CD14-positive monocyte (primary cell): Measurements from ENCODE around the gene PLPP6. TPM values are rescaled to one million over a fixed set of nuclear protein-coding genes. Genes with fewer than 3 reads are reported as not detected.

Experiments used
- DNase-seq, 3 donors: peaks; one replicate each; pipeline ENCODE4 v3.0.0-alpha.2; 2011 to 2022
- H2AFZ ChIP-seq: 2 replicates; pipeline ENCODE4 v1.6.0; 2012; ENCODE audit warnings: mild to moderate bottlenecking, low read depth, low read length, inconsistent platforms; ENCODE audit not compliant: insufficient read depth, poor library complexity, severe bottlenecking
- H3K27ac ChIP-seq, 2 donors: 1 replicate in 1 of 2; 2 replicates in 1 of 2; pipeline ENCODE4 v1.5.1; 2012 to 2013; ENCODE audit warnings: low read length in 2 of 2, control low read depth in 1 of 2, inconsistent platforms in 1 of 2, low read depth in 1 of 2, mild to moderate bottlenecking in 1 of 2
- H3K27me3 ChIP-seq, 2 donors: one replicate each; pipeline versions ENCODE4 v1.6.0 to v1.6.1; 2011 to 2013; ENCODE audit warnings: low read length in 2 of 2; ENCODE audit not compliant: control insufficient read depth in 2 of 2, insufficient read depth in 2 of 2
- H3K36me3 ChIP-seq, 2 donors: replicated peaks in 1 of 2; 1 replicate in 1 of 2; 2 replicates in 1 of 2; pipeline versions ENCODE4 v1.5.1 to v1.6.1; 2012 to 2013; ENCODE audit warnings: low read length in 2 of 2, control low read depth in 1 of 2, inconsistent platforms in 1 of 2, mild to moderate bottlenecking in 1 of 2; ENCODE audit not compliant: insufficient read depth in 2 of 2, control insufficient read depth in 1 of 2
- H3K4me1 ChIP-seq, 2 donors: 1 replicate in 1 of 2; 2 replicates in 1 of 2; pipeline versions ENCODE4 v1.5.1 to v1.6.1; 2012 to 2013; ENCODE audit warnings: low read length in 2 of 2, control low read depth in 1 of 2, inconsistent platforms in 1 of 2, mild to moderate bottlenecking in 1 of 2, moderate library complexity in 1 of 2; ENCODE audit not compliant: insufficient read depth in 2 of 2, control insufficient read depth in 1 of 2
- H3K4me2 ChIP-seq: replicated peaks from 2 replicates; pipeline ENCODE3; 2012; ENCODE audit warnings: low read length, moderate library complexity, mild to moderate bottlenecking; ENCODE audit not compliant: poor library complexity, severe bottlenecking; ENCODE audit errors: extremely low read depth
- H3K4me3 ChIP-seq, 3 experiments: fragments of 200-600 bp in 1 of 3; sonication (generic) in 1 of 3; replicated peaks in 1 of 3; 1 replicate in 2 of 3; 2 replicates in 1 of 3; pipeline ENCODE4 v1.5.1; 2011 to 2013; ENCODE audit warnings: low read length in 3 of 3, mild to moderate bottlenecking in 3 of 3, control low read depth in 2 of 3, low read depth in 2 of 3, inconsistent platforms in 1 of 3, moderate library complexity in 1 of 3
- H3K79me2 ChIP-seq: 2 replicates; pipeline ENCODE4 v1.6.0; 2012; ENCODE audit warnings: mild to moderate bottlenecking, control low read depth, inconsistent platforms, low read length, moderate library complexity; ENCODE audit not compliant: insufficient read depth
- H3K9ac ChIP-seq: 2 replicates; pipeline ENCODE4 v1.6.0; 2017; ENCODE audit warnings: low read length, mild to moderate bottlenecking; ENCODE audit not compliant: insufficient read depth, poor library complexity, severe bottlenecking
- H3K9me3 ChIP-seq, 2 donors: replicated peaks in 1 of 2; 1 replicate in 1 of 2; 2 replicates in 1 of 2; pipeline versions ENCODE4 v1.5.1 to v1.6.1; 2012 to 2013; ENCODE audit warnings: low read length in 2 of 2, control low read depth in 1 of 2; ENCODE audit not compliant: control insufficient read depth in 1 of 2, insufficient read depth in 1 of 2
- H4K20me1 ChIP-seq: 2 replicates; pipeline ENCODE4 v1.6.0; 2012; ENCODE audit warnings: mild to moderate bottlenecking, low read length, control low read depth, moderate library complexity; ENCODE audit not compliant: insufficient read depth
- H3K27ac Mint-ChIP-seq, 7 donors: one replicate each; pipeline ENCODE4 v1.8.0; 2020; ENCODE audit warnings: mild to moderate bottlenecking in 7 of 7, mixed read lengths in 7 of 7, moderate library complexity in 6 of 7, inconsistent platforms in 2 of 7
- H3K27me3 Mint-ChIP-seq, 3 donors: one replicate each; pipeline ENCODE4 v1.8.0; 2021 to 2022; ENCODE audit warnings: low read depth in 3 of 3, mild to moderate bottlenecking in 3 of 3, mixed read lengths in 3 of 3, moderate library complexity in 3 of 3, inconsistent platforms in 1 of 3
- H3K36me3 Mint-ChIP-seq, 2 donors: one replicate each; pipeline ENCODE4 v1.8.0; 2020; ENCODE audit warnings: mixed read lengths in 2 of 2, inconsistent platforms in 1 of 2, mild to moderate bottlenecking in 1 of 2
- H3K4me1 Mint-ChIP-seq: one replicate; pipeline ENCODE4 v1.8.0; 2020; ENCODE audit warnings: mild to moderate bottlenecking, mixed read lengths
- H3K4me3 Mint-ChIP-seq, 2 donors: one replicate each; pipeline ENCODE4 v1.8.0; 2020; ENCODE audit warnings: mild to moderate bottlenecking in 2 of 2, mixed read lengths in 2 of 2, moderate library complexity in 1 of 2
- H3K9me3 Mint-ChIP-seq, 7 donors: one replicate each; pipeline ENCODE4 v1.8.0; 2020 to 2022; ENCODE audit warnings: mixed read lengths in 7 of 7, mild to moderate bottlenecking in 6 of 7, moderate library complexity in 6 of 7, inconsistent platforms in 2 of 7
- CTCF ChIP-seq: fragments of 200-600 bp; IDR thresholded peaks from one replicate; pipeline ENCODE4 v1.8.0; 2022; ENCODE audit warnings: antibody characterized with exemption, mild to moderate bottlenecking
- WGBS: methylation state at CpG from one replicate; pipeline ENCODE4 v1.1.5; 2013; ENCODE audit warnings: missing lambda C conversion rate; ENCODE audit not compliant: insufficient coverage; 5-methylcytosine and 5-hydroxymethylcytosine counted together
- intact Hi-C, 2 donors: fragments of 100-400 bp; cut with micrococcal nuclease; formaldehyde crosslinking; loops; one replicate each; pipeline versions ENCODE4 v1.15.0 to v1.15.1; 2023
- polyA plus RNA-seq, 3 donors: library from polyadenylated mRNA; depleted of rRNA in 1 of 3; unstranded in 2 of 3; stranded (reverse) in 1 of 3; fragments of 300-500 nt in 2 of 3; fragments of >200 nt in 1 of 3; fragmentation: Illumina TruSeq in 2 of 3; gene quantifications; 1 replicate in 2 of 3; 2 replicates in 1 of 3; pipeline ENCODE4 v1.2.3, GENCODE V29; 2012 to 2021

PLPP6 gene
- polyA plus RNA-seq, 3 donors, result 1.6 to 1.8 (median 1.8) TPM

- no peaks in the 10 kb centered on the region for H3K27me3 Mint-ChIP-seq
- peak overlapping the region in 1 of 7 donors; percentile 5 for H3K27ac Mint-ChIP-seq
- H2AFZ ChIP-seq, result no peak overlapping the region
- H3K36me3 ChIP-seq, result peaks cover 56 to 79% of the 10 kb centered on the region in 2 donors
- H3K27ac ChIP-seq, result no peak overlapping the region
- peaks cover 5% of the 10 kb centered on the region for H3K79me2 ChIP-seq
- H3K9me3 ChIP-seq, result no peaks in the 10 kb centered on the region
- no peak overlapping the region for H3K4me3 Mint-ChIP-seq
- no peaks in the 10 kb centered on the region for H3K9me3 Mint-ChIP-seq
- TF ChIP-seq CTCF, result no peak
- no peak for DNase-seq
- H3K4me3 ChIP-seq, result no peak overlapping the region
- H3K4me2 ChIP-seq, result no peak overlapping the region
- H3K4me1 ChIP-seq, result no peaks in the 10 kb centered on the region
- no peaks in the 10 kb centered on the region for H3K27me3 ChIP-seq
- no peaks in the 10 kb centered on the region for H3K4me1 Mint-ChIP-seq
- H3K9ac ChIP-seq, result no peak overlapping the region
- 100% methylated on average over 1 of the region's 4 CpGs for WGBS
- intact Hi-C loops, result no loop called here
- no peaks in the 10 kb centered on the region for H4K20me1 ChIP-seq
- peaks cover 50 to 69% of the 10 kb centered on the region in 2 donors for H3K36me3 Mint-ChIP-seq
These were observed 28.1 kb downstream of the PLPP6 start for GRCh38 chr9:4690144-4690543.

- no peaks in the 10 kb centered on the region for H3K4me1 ChIP-seq
- no peak for TF ChIP-seq CTCF
- no peaks in the 10 kb centered on the region for H3K27me3 ChIP-seq
- H3K4me2 ChIP-seq, result no peak overlapping the region
- no CpG with 5 or more reads among the region's 3 CpGs for WGBS
- H4K20me1 ChIP-seq, result no peaks in the 10 kb centered on the region
- no peak overlapping the region for H3K4me3 ChIP-seq
- H3K36me3 Mint-ChIP-seq, result peaks cover 43 to 64% of the 10 kb centered on the region in 2 donors
- no peaks in the 10 kb centered on the region for H3K27me3 Mint-ChIP-seq
- no peak for DNase-seq
- no peak overlapping the region for H3K27ac ChIP-seq
- intact Hi-C loops, result no loop called here
- H3K9me3 ChIP-seq, result no peaks in the 10 kb centered on the region
- H2AFZ ChIP-seq, result no peak overlapping the region
- H3K9ac ChIP-seq, result no peak overlapping the region
- no peaks in the 10 kb centered on the region for H3K4me1 Mint-ChIP-seq
- H3K4me3 Mint-ChIP-seq, result no peak overlapping the region
- H3K36me3 ChIP-seq, result peaks cover 41 to 79% of the 10 kb centered on the region in 2 donors
- H3K79me2 ChIP-seq, result no peaks in the 10 kb centered on the region
- no peak overlapping the region for H3K27ac Mint-ChIP-seq
- H3K9me3 Mint-ChIP-seq, result no peaks in the 10 kb centered on the region
These were observed 29.7 kb downstream of the PLPP6 start for GRCh38 chr9:4691795-4692194.
